HEK293 (cell line): Measurements from ENCODE around the gene MEF2C.
A peak's percentile ranks its signal among the peaks of the same experiment; 100 is the strongest.

Experiments used
- ATF2 ChIP-seq: fragments of 450-650 bp; formaldehyde crosslinking; IDR thresholded peaks from 2 replicates; pipeline ENCODE4 v1.5.1; 2016; ENCODE audit warnings: missing biosample characterization, missing genetic modification characterization, low read depth
- MZF1 ChIP-seq: fragments of 450-650 bp; formaldehyde crosslinking; IDR thresholded peaks from 2 replicates; pipeline ENCODE4 v1.5.1; 2017; ENCODE audit warnings: missing biosample characterization, missing genetic modification characterization, borderline replicate concordance
- OVOL3 ChIP-seq: fragments of 450-650 bp; formaldehyde crosslinking; IDR thresholded peaks from 2 replicates; pipeline ENCODE4 v1.5.1; 2016; ENCODE audit warnings: missing biosample characterization, missing genetic modification characterization
- REPIN1 ChIP-seq: fragments of 450-650 bp; formaldehyde crosslinking; IDR thresholded peaks from 2 replicates; pipeline ENCODE4 v1.5.1; 2017; ENCODE audit warnings: missing biosample characterization, missing genetic modification characterization, low read depth
- YY1 ChIP-seq: fragments of 450-650 bp; formaldehyde crosslinking; IDR thresholded peaks from 2 replicates; pipeline ENCODE4 v1.5.1; 2018; ENCODE audit warnings: missing biosample characterization, missing genetic modification characterization
- ZNF138 ChIP-seq: fragments of 450-650 bp; formaldehyde crosslinking; IDR thresholded peaks from 2 replicates; pipeline ENCODE4 v1.5.1; 2016; ENCODE audit warnings: missing biosample characterization, missing genetic modification characterization, borderline replicate concordance
- ZNF184 ChIP-seq: fragments of 450-650 bp; IDR thresholded peaks from 2 replicates; pipeline ENCODE4 v1.5.1; 2018; ENCODE audit warnings: missing biosample characterization, mild to moderate bottlenecking, missing genetic modification characterization
- ZNF274 ChIP-seq, 2 experiments: fragments of 200-500 bp in 1 of 2; fragments of 450-650 bp in 1 of 2; sonication (Bioruptor generic) in 1 of 2; formaldehyde crosslinking in 1 of 2; IDR thresholded peaks; 2 replicates each; pipeline versions ENCODE4 v1.5.1 to v1.6.1; 2014 to 2016; ENCODE audit warnings: borderline replicate concordance in 1 of 2, inconsistent platforms in 1 of 2, low read length in 1 of 2, missing biosample characterization in 1 of 2, missing genetic modification characterization in 1 of 2
- ZNF404 ChIP-seq: fragments of 450-650 bp; formaldehyde crosslinking; IDR thresholded peaks from 2 replicates; pipeline ENCODE4 v1.5.1; 2017; ENCODE audit warnings: missing biosample characterization, missing genetic modification characterization
- ZNF596 ChIP-seq: fragments of 450-650 bp; IDR thresholded peaks from 2 replicates; pipeline ENCODE4 v1.5.0; 2018; ENCODE audit warnings: missing biosample characterization, mild to moderate bottlenecking, missing genetic modification characterization, moderate library complexity
- ZNF707 ChIP-seq: fragments of 450-650 bp; formaldehyde crosslinking; IDR thresholded peaks from 2 replicates; pipeline ENCODE4 v1.5.1; 2016; ENCODE audit warnings: missing biosample characterization, missing genetic modification characterization
- ZNF768 ChIP-seq: fragments of 450-650 bp; formaldehyde crosslinking; IDR thresholded peaks from 2 replicates; pipeline ENCODE4 v1.5.1; 2018; ENCODE audit warnings: missing biosample characterization, mild to moderate bottlenecking, missing genetic modification characterization
- TF ChIP-seq, protein P1 (sequence below): fragments of 450-650 bp; formaldehyde crosslinking; IDR thresholded peaks from 2 replicates; pipeline ENCODE4 v1.5.1; 2016; ENCODE audit warnings: missing biosample characterization, missing genetic modification characterization
- TF ChIP-seq, protein P2 (sequence below): fragments of 450-650 bp; formaldehyde crosslinking; IDR thresholded peaks from 2 replicates; pipeline ENCODE4 v1.5.1; 2016; ENCODE audit warnings: missing biosample characterization, missing genetic modification characterization

DNA sequence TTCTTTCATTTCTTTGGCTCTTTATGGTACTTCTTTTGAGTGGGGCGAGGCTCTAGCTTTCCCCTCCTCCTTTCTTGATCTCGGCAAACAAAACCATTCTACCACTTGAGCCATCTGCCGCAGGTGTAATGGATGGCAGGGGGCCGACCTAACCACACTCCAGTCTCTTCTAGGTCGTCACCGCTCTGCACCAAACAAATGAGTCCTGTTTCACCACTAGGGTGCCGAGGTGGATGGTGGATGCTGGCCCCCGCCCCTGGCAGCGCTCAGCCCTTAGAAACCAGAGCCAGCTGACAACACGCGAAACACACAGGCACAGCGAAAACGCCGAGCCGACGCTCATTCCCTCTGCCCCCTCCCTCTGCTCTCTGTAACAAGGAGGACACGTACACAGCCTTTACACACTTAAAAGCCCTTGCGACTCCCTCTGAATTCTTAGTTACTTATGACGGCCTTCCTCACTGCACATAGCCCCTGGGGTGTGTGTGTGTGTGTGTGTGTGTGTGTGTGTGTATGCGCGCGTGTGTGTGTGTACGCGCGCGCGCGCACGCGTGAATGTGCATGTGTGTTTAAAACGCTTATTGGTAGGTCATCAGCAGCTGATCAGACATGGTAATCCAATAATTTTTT is 199.4 kb downstream of the MEF2C start:
- TF ChIP-seq, protein P1, sequence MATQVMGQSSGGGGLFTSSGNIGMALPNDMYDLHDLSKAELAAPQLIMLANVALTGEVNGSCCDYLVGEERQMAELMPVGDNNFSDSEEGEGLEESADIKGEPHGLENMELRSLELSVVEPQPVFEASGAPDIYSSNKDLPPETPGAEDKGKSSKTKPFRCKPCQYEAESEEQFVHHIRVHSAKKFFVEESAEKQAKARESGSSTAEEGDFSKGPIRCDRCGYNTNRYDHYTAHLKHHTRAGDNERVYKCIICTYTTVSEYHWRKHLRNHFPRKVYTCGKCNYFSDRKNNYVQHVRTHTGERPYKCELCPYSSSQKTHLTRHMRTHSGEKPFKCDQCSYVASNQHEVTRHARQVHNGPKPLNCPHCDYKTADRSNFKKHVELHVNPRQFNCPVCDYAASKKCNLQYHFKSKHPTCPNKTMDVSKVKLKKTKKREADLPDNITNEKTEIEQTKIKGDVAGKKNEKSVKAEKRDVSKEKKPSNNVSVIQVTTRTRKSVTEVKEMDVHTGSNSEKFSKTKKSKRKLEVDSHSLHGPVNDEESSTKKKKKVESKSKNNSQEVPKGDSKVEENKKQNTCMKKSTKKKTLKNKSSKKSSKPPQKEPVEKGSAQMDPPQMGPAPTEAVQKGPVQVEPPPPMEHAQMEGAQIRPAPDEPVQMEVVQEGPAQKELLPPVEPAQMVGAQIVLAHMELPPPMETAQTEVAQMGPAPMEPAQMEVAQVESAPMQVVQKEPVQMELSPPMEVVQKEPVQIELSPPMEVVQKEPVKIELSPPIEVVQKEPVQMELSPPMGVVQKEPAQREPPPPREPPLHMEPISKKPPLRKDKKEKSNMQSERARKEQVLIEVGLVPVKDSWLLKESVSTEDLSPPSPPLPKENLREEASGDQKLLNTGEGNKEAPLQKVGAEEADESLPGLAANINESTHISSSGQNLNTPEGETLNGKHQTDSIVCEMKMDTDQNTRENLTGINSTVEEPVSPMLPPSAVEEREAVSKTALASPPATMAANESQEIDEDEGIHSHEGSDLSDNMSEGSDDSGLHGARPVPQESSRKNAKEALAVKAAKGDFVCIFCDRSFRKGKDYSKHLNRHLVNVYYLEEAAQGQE = no peak
- TF ChIP-seq ZNF596 (tag by site-specific recombination) (no peak), ZNF707 (tag by site-specific recombination) (no peak), REPIN1 (tag by site-specific recombination) (no peak), ZNF184 (no peak), YY1 (no peak), ATF2 (tag by site-specific recombination) (no peak), ZNF138 (no peak), ZNF768 (tag by site-specific recombination) (peak; percentile 93; the same call in 1 of the 2 replicates), OVOL3 (tag by site-specific recombination) (no peak), MZF1 (tag by site-specific recombination) (no peak), ZNF404 (tag by site-specific recombination) (no peak), ZNF274 (IDR thresholded peaks at IDR 0.05; ENCODE audit: low read length) (no peak), ZNF274 (tag by site-specific recombination; IDR thresholded peaks at IDR 0.05; ENCODE audit: borderline replicate concordance) (no peak)
- TF ChIP-seq, protein P2, sequence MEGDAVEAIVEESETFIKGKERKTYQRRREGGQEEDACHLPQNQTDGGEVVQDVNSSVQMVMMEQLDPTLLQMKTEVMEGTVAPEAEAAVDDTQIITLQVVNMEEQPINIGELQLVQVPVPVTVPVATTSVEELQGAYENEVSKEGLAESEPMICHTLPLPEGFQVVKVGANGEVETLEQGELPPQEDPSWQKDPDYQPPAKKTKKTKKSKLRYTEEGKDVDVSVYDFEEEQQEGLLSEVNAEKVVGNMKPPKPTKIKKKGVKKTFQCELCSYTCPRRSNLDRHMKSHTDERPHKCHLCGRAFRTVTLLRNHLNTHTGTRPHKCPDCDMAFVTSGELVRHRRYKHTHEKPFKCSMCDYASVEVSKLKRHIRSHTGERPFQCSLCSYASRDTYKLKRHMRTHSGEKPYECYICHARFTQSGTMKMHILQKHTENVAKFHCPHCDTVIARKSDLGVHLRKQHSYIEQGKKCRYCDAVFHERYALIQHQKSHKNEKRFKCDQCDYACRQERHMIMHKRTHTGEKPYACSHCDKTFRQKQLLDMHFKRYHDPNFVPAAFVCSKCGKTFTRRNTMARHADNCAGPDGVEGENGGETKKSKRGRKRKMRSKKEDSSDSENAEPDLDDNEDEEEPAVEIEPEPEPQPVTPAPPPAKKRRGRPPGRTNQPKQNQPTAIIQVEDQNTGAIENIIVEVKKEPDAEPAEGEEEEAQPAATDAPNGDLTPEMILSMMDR (tag by site-specific recombination) = peak; percentile 91
